HepG2 (cell line): ENCODE results near the gene RSPH9. TPM values are rescaled to one million over a fixed set of nuclear protein-coding genes. Genes with fewer than 3 reads are reported as not detected.

Experiments
- CBX5 ChIP-seq: sonication (generic); formaldehyde crosslinking; IDR thresholded peaks from 2 replicates; pipeline ENCODE4 v1.4.0; 2020; ENCODE audit warnings: missing genetic modification reagents, borderline replicate concordance
- DPF2 ChIP-seq: sonication (generic); formaldehyde crosslinking; IDR thresholded peaks from 2 replicates; pipeline ENCODE4 v1.4.0; 2020; ENCODE audit warnings: mild to moderate bottlenecking, low read depth, missing genetic modification reagents, borderline replicate concordance
- REPIN1 ChIP-seq: sonication (generic); formaldehyde crosslinking; IDR thresholded peaks from 2 replicates; pipeline ENCODE4 v1.8.0; 2022; ENCODE audit warnings: missing genetic modification reagents, low read depth, mild to moderate bottlenecking, borderline replicate concordance
- SPEN ChIP-seq: sonication (generic); formaldehyde crosslinking; IDR thresholded peaks from 2 replicates; pipeline ENCODE4 v1.5.1; 2020; ENCODE audit warnings: low read depth, mild to moderate bottlenecking, missing genetic modification reagents
- TARDBP ChIP-seq: sonication (generic); formaldehyde crosslinking; IDR thresholded peaks from 2 replicates; pipeline ENCODE4 v1.8.0; 2022; ENCODE audit warnings: mild to moderate bottlenecking, missing genetic modification reagents
- ZBTB7B ChIP-seq: sonication (generic); formaldehyde crosslinking; IDR thresholded peaks from 2 replicates; pipeline ENCODE4 v1.4.0; 2020; ENCODE audit warnings: missing genetic modification reagents
- ZIK1 ChIP-seq: sonication (generic); formaldehyde crosslinking; IDR thresholded peaks from 2 replicates; pipeline ENCODE4 v1.5.0; 2020; ENCODE audit warnings: mild to moderate bottlenecking, low read depth, missing genetic modification reagents, borderline replicate concordance
- ZNF143 ChIP-seq: sonication (generic); formaldehyde crosslinking; IDR thresholded peaks from 2 replicates; pipeline ENCODE4 v1.4.0; 2020; ENCODE audit warnings: missing genetic modification reagents
- ZNF329 ChIP-seq: sonication (generic); formaldehyde crosslinking; IDR thresholded peaks from 2 replicates; pipeline ENCODE4 v1.9.0; 2021; ENCODE audit warnings: low read depth, mild to moderate bottlenecking, missing genetic modification reagents
- ZNF382 ChIP-seq: sonication (generic); formaldehyde crosslinking; IDR thresholded peaks from 2 replicates; pipeline ENCODE4 v1.5.0; 2020; ENCODE audit warnings: missing genetic modification reagents, mild to moderate bottlenecking, borderline replicate concordance
- ZNF556 ChIP-seq: sonication (generic); formaldehyde crosslinking; IDR thresholded peaks from 2 replicates; pipeline ENCODE4 v1.4.0; 2020; ENCODE audit warnings: mild to moderate bottlenecking, missing genetic modification reagents, borderline replicate concordance
- polyA plus RNA-seq, 8 experiments: library from polyadenylated mRNA; depleted of rRNA in 3 of 8; stranded (reverse) in 7 of 8; unstranded in 1 of 8; fragments of >200 nt; fragmentation: Illumina TruSeq in 4 of 8; extraction: Trizol in 4 of 8; gene quantifications; 2 replicates each; pipeline versions ENCODE4 v1.2.1 to v1.2.3, GENCODE V29; 2011 to 2016; ENCODE audit warnings: low read depth in 4 of 8, missing spikeins in 1 of 8, mixed read lengths in 1 of 8; ENCODE audit not compliant: insufficient read depth in 1 of 8
- total RNA-seq, 5 experiments: library from RNA; depleted of rRNA; stranded (reverse); fragments of >200 nt; fragmentation: Illumina TruSeq; extraction: Trizol; gene quantifications; 2 replicates each; pipeline ENCODE4 v1.2.3, GENCODE V29; 2016; ENCODE audit warnings: low read depth in 1 of 5
- TF ChIP-seq, protein P1 (sequence below): sonication (generic); formaldehyde crosslinking; conservative IDR thresholded peaks from 2 replicates; pipeline ENCODE4 v1.4.0; 2020; ENCODE audit warnings: missing genetic modification reagents
- TF ChIP-seq, protein P2 (sequence below): sonication (generic); formaldehyde crosslinking; IDR thresholded peaks from 2 replicates; pipeline ENCODE4 v1.8.1; 2023; ENCODE audit warnings: mild to moderate bottlenecking, missing genetic modification reagents, borderline replicate concordance
- TF ChIP-seq, protein P3 (sequence below): sonication (generic); formaldehyde crosslinking; IDR thresholded peaks from 2 replicates; pipeline ENCODE4 v1.5.0; 2020; ENCODE audit warnings: mild to moderate bottlenecking, missing genetic modification reagents, moderate library complexity
- TF ChIP-seq, protein P4 (sequence below): sonication (generic); formaldehyde crosslinking; IDR thresholded peaks from 2 replicates; pipeline ENCODE4 v1.9.0; 2022; ENCODE audit warnings: low read depth, missing genetic modification reagents

RSPH9 gene
- total and polyA plus RNA-seq, 2 of the 13 experiments (the other 11 are each of a cell fraction or from before 2014, with no cell fraction given) = 0.04 TPM; not detected in 1

DNA sequence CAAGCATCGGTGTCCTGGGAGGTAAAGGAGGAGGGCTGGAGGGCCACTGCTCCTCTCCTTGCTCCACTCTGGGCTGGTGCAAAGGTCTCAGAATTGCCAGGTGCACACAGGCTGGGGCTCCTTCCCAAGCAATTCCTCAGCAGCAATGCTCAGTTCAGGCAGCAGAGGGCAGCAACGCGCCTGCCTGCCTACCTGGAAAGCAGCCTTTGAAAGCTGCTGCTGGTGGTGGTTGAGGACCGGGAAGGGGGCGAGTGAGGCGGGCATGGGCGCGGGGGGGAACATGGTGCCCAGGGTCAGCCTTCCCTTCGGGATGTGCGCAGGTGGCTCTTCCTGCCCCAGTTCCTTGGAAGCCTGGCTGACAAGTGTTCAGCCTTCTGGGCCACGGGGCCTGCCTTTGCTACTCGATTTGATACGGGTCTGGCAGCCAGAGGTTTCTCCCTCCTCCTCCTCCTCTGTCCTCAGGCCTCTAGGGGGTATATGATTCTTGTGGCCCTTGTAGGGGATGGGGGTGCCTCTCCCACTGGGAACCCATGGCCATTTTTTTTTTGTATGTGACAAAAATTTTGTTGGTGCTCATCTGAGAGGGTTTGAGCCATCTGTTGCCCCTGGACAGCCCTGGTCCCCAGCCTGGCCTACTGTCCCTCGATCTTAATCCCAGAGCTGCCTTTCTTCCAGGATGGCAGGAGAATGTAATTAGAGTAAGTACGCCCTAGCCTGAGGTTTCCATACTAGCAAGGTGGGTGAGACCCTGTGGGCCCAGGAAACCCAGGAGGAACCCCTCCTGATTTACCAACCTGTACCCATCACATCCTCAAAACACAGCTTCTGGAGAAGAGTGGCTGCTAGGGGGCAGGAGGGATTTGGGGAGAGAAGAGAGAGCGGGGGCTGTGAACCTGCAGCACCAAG is 22.7 kb downstream of the RSPH9 start (continued):
- TF ChIP-seq, protein P1, sequence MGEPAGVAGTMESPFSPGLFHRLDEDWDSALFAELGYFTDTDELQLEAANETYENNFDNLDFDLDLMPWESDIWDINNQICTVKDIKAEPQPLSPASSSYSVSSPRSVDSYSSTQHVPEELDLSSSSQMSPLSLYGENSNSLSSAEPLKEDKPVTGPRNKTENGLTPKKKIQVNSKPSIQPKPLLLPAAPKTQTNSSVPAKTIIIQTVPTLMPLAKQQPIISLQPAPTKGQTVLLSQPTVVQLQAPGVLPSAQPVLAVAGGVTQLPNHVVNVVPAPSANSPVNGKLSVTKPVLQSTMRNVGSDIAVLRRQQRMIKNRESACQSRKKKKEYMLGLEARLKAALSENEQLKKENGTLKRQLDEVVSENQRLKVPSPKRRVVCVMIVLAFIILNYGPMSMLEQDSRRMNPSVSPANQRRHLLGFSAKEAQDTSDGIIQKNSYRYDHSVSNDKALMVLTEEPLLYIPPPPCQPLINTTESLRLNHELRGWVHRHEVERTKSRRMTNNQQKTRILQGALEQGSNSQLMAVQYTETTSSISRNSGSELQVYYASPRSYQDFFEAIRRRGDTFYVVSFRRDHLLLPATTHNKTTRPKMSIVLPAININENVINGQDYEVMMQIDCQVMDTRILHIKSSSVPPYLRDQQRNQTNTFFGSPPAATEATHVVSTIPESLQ (CRISPR knock-in tag) = no peak
- TF ChIP-seq CBX5 (CRISPR knock-in tag) (peak; percentile 41; the same call in 1 of the 2 replicates), ZNF382 (CRISPR knock-in tag) (no peak), SPEN (CRISPR knock-in tag) (peak; percentile 83), DPF2 (peak; percentile 42; the same call in 1 of the 2 replicates), TARDBP (CRISPR knock-in tag) (peak; percentile 53), ZIK1 (CRISPR knock-in tag) (0 out of 2 replicates have a peak, but pooled peaks have one; percentile 83), REPIN1 (CRISPR knock-in tag) (peak; percentile 81), ZNF556 (CRISPR knock-in tag) (peak; percentile 15; the same call in 1 of the 2 replicates), ZNF329 (CRISPR knock-in tag) (no peak), ZBTB7B (CRISPR knock-in tag) (peak; percentile 55; the same call in 1 of the 2 replicates), ZNF143 (CRISPR knock-in tag) (peak; percentile 31; the same call in 1 of the 2 replicates)
- TF ChIP-seq, protein P2, sequence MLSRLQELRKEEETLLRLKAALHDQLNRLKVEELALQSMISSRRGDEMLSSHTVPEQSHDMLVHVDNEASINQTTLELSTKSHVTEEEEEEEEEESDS = no peak
- TF ChIP-seq, protein P3, sequence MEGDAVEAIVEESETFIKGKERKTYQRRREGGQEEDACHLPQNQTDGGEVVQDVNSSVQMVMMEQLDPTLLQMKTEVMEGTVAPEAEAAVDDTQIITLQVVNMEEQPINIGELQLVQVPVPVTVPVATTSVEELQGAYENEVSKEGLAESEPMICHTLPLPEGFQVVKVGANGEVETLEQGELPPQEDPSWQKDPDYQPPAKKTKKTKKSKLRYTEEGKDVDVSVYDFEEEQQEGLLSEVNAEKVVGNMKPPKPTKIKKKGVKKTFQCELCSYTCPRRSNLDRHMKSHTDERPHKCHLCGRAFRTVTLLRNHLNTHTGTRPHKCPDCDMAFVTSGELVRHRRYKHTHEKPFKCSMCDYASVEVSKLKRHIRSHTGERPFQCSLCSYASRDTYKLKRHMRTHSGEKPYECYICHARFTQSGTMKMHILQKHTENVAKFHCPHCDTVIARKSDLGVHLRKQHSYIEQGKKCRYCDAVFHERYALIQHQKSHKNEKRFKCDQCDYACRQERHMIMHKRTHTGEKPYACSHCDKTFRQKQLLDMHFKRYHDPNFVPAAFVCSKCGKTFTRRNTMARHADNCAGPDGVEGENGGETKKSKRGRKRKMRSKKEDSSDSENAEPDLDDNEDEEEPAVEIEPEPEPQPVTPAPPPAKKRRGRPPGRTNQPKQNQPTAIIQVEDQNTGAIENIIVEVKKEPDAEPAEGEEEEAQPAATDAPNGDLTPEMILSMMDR (CRISPR knock-in tag) = peak; percentile 100
- TF ChIP-seq, protein P4, sequence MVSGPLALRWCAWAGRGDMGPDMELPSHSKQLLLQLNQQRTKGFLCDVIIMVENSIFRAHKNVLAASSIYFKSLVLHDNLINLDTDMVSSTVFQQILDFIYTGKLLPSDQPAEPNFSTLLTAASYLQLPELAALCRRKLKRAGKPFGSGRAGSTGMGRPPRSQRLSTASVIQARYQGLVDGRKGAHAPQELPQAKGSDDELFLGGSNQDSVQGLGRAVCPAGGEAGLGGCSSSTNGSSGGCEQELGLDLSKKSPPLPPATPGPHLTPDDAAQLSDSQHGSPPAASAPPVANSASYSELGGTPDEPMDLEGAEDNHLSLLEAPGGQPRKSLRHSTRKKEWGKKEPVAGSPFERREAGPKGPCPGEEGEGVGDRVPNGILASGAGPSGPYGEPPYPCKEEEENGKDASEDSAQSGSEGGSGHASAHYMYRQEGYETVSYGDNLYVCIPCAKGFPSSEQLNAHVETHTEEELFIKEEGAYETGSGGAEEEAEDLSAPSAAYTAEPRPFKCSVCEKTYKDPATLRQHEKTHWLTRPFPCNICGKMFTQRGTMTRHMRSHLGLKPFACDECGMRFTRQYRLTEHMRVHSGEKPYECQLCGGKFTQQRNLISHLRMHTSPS (CRISPR knock-in tag) = peak; percentile 88; the same call in 1 of the 2 replicates
